ENCODE measurements around the gene CEACAM7.
"Not testable (repeated sequence)": the region's sequence is repeated elsewhere in the genome, so short reads cannot be mapped to it uniquely, and the experiment has no call there.

- not testable (repeated sequence) for TF ChIP-seq POLR2A, CTCF (IDR thresholded peaks at IDR 0.05)
Observed at GRCh38 chr19:41709516-41709915, 21.4 kb upstream of the CEACAM7 start.

All from heart left ventricle (tissue), 13 donors.